ENCODE measurements around the gene MSI2.

DNA sequence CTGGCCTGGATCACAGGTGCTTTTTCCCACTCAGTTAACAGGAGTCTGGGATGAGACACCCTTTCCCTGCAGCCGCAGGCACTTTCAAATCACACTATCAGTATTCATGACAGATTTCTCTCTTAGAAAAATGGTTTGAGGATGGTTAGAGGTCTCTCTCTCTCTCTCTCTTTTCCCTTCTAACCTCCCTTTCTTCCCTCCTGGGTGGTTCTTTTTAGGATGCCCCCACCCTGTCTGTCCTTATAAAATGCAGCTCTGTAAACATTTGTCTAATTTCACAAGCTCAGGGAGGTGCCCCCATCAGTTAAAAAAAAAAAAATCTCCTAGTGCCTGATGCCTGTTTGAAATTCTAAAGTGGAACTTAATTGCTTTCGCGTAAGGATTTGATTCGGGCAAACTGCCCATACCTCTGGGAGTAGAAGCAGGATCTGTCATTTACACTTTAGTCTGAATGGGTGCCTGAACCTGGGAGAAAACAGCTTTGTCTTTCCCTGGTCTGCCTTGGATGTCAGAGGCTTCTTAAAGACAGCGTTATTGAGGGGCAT, 329.9 kb downstream of the MSI2 start:
- TF ChIP-seq, protein P1, sequence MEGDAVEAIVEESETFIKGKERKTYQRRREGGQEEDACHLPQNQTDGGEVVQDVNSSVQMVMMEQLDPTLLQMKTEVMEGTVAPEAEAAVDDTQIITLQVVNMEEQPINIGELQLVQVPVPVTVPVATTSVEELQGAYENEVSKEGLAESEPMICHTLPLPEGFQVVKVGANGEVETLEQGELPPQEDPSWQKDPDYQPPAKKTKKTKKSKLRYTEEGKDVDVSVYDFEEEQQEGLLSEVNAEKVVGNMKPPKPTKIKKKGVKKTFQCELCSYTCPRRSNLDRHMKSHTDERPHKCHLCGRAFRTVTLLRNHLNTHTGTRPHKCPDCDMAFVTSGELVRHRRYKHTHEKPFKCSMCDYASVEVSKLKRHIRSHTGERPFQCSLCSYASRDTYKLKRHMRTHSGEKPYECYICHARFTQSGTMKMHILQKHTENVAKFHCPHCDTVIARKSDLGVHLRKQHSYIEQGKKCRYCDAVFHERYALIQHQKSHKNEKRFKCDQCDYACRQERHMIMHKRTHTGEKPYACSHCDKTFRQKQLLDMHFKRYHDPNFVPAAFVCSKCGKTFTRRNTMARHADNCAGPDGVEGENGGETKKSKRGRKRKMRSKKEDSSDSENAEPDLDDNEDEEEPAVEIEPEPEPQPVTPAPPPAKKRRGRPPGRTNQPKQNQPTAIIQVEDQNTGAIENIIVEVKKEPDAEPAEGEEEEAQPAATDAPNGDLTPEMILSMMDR (IDR thresholded peaks at IDR 0.05): no peak
- no peak for TF ChIP-seq POLR2A (IDR thresholded peaks at IDR 0.05)
